Mononuclear cell (primary cell): ENCODE measurements around the gene TRPM8. TPM values are rescaled to one million over a fixed set of nuclear protein-coding genes. Genes with fewer than 3 reads are reported as not detected.

Experiments
- H3K27me3 ChIP-seq: 2 replicates; pipeline ENCODE4 v1.6.0; 2011; ENCODE audit warnings: low read length, control low read depth; ENCODE audit not compliant: insufficient read depth
- H3K4me1 ChIP-seq: 2 replicates; pipeline ENCODE4 v1.5.1; 2011; ENCODE audit warnings: mild to moderate bottlenecking, low read length, control low read depth; ENCODE audit not compliant: insufficient read depth
- H3K4me3 ChIP-seq: 2 replicates; pipeline ENCODE4 v1.5.1; 2011; ENCODE audit warnings: mild to moderate bottlenecking, low read length, moderate library complexity
- H3K9me3 ChIP-seq: 2 replicates; pipeline ENCODE4 v1.5.1; 2011; ENCODE audit warnings: low read depth, mild to moderate bottlenecking, control low read depth, low read length
- total RNA-seq: library from RNA; depleted of rRNA; stranded (reverse); fragments of >200 nt; gene quantifications from one replicate; pipeline ENCODE4 v1.2.3, GENCODE V29; 2012

TRPM8 gene
- total RNA-seq, 1 donor, result not detected

- Histone ChIP-seq H3K27me3 (no peaks in the 10 kb centered on the region), H3K4me1 (peaks cover 32% of the 10 kb centered on the region), H3K9me3 (no peaks in the 10 kb centered on the region), H3K4me3 (no peak overlapping the region)
These were observed 108.3 kb downstream of the TRPM8 start for GRCh38 chr2:234025466-234025865.

GRCh38 chr2:234025891-234026401 is 108.8 kb downstream of the TRPM8 start:
- Histone ChIP-seq H3K4me1 (peaks cover 32% of the 10 kb centered on the region), H3K27me3 (no peaks in the 10 kb centered on the region), H3K4me3 (no peak overlapping the region), H3K9me3 (no peaks in the 10 kb centered on the region)

GRCh38 chr2:234026693-234027254 is 109.6 kb downstream of the TRPM8 start:
- H3K27me3 ChIP-seq, result no peaks in the 10 kb centered on the region
- no peaks in the 10 kb centered on the region for H3K9me3 ChIP-seq
- peaks cover 32% of the 10 kb centered on the region for H3K4me1 ChIP-seq
- H3K4me3 ChIP-seq, result no peak overlapping the region

GRCh38 chr2:234027641-234028040 is 110.5 kb downstream of the TRPM8 start:
- H3K4me1 ChIP-seq, result peaks cover 35% of the 10 kb centered on the region
- H3K27me3 ChIP-seq, result no peaks in the 10 kb centered on the region
- H3K4me3 ChIP-seq, result no peak overlapping the region
- no peaks in the 10 kb centered on the region for H3K9me3 ChIP-seq

GRCh38 chr2:234029150-234029733 is 112.1 kb downstream of the TRPM8 start:
- H3K4me3 ChIP-seq, result no peak overlapping the region
- H3K9me3 ChIP-seq, result peaks cover 14% of the 10 kb centered on the region
- peaks cover 41% of the 10 kb centered on the region for H3K4me1 ChIP-seq
- no peaks in the 10 kb centered on the region for H3K27me3 ChIP-seq

GRCh38 chr2:234031207-234031606 is 114.0 kb downstream of the TRPM8 start:
- peaks cover 30% of the 10 kb centered on the region for H3K4me1 ChIP-seq
- peaks cover 16% of the 10 kb centered on the region for H3K9me3 ChIP-seq
- no peak overlapping the region for H3K4me3 ChIP-seq
- no peaks in the 10 kb centered on the region for H3K27me3 ChIP-seq

GRCh38 chr2:234032279-234032856 is 115.2 kb downstream of the TRPM8 start:
- H3K9me3 ChIP-seq, result peaks cover 27% of the 10 kb centered on the region
- H3K27me3 ChIP-seq, result peaks cover 4% of the 10 kb centered on the region
- H3K4me3 ChIP-seq, result no peak overlapping the region
- H3K4me1 ChIP-seq, result peaks cover 18% of the 10 kb centered on the region

GRCh38 chr2:234033174-234033573 is 116.0 kb downstream of the TRPM8 start:
- Histone ChIP-seq H3K4me1 (peaks cover 10% of the 10 kb centered on the region), H3K9me3 (peaks cover 29% of the 10 kb centered on the region), H3K4me3 (no peak overlapping the region)

GRCh38 chr2:234033885-234034284 is 116.7 kb downstream of the TRPM8 start:
- peaks cover 4% of the 10 kb centered on the region for H3K27me3 ChIP-seq
- H3K4me1 ChIP-seq, result peaks cover 9% of the 10 kb centered on the region
- H3K4me3 ChIP-seq, result no peak overlapping the region
- peaks cover 29% of the 10 kb centered on the region for H3K9me3 ChIP-seq

More at GRCh38 chr2:234033174-234033573, 116.0 kb downstream of the TRPM8 start:
- H3K27me3 ChIP-seq, result peaks cover 4% of the 10 kb centered on the region

GRCh38 chr2:234038076-234038802 is 121.1 kb downstream of the TRPM8 start:
- peaks cover under 1% of the 10 kb centered on the region for H3K4me1 ChIP-seq
- H3K4me3 ChIP-seq, result no peak overlapping the region
- H3K9me3 ChIP-seq, result peaks cover 25% of the 10 kb centered on the region
- H3K27me3 ChIP-seq, result peaks cover 8% of the 10 kb centered on the region

GRCh38 chr2:234044157-234044556 is 127.0 kb downstream of the TRPM8 start:
- H3K9me3 ChIP-seq, result no peaks in the 10 kb centered on the region
- H3K27me3 ChIP-seq, result peaks cover 3% of the 10 kb centered on the region
- H3K4me1 ChIP-seq, result no peaks in the 10 kb centered on the region
- H3K4me3 ChIP-seq, result no peak overlapping the region

- H3K4me3 ChIP-seq, result no peak overlapping the region
- H3K27me3 ChIP-seq, result peaks cover under 1% of the 10 kb centered on the region
- H3K4me1 ChIP-seq, result no peaks in the 10 kb centered on the region
- H3K9me3 ChIP-seq, result no peaks in the 10 kb centered on the region
These were observed 129.3 kb downstream of the TRPM8 start for GRCh38 chr2:234046521-234046920.

GRCh38 chr2:234047361-234047760 is 130.2 kb downstream of the TRPM8 start:
- no peaks in the 10 kb centered on the region for H3K27me3 ChIP-seq
- H3K4me1 ChIP-seq, result no peaks in the 10 kb centered on the region
- no peaks in the 10 kb centered on the region for H3K9me3 ChIP-seq
- no peak overlapping the region for H3K4me3 ChIP-seq

GRCh38 chr2:234048049-234048448 is 130.9 kb downstream of the TRPM8 start:
- Histone ChIP-seq H3K9me3 (no peaks in the 10 kb centered on the region), H3K4me1 (no peaks in the 10 kb centered on the region), H3K27me3 (no peaks in the 10 kb centered on the region), H3K4me3 (no peak overlapping the region)

GRCh38 chr2:234050455-234051135 is 133.4 kb downstream of the TRPM8 start, which contains the start of gene SPP2:
TSS of gene SPP2 (plus strand) at chr2:234050702. CDS start at chr2:234050787, 85 bp downstream.
- H3K27me3 ChIP-seq, result no peaks in the 10 kb centered on the region
- no peaks in the 10 kb centered on the region for H3K4me1 ChIP-seq
- no peaks in the 10 kb centered on the region for H3K9me3 ChIP-seq
- H3K4me3 ChIP-seq, result no peak within 1 kb of the TSS
